GM21381 (cell line): ENCODE data around the gene SIRT1.
"Not testable (repeated sequence)": the region's sequence is repeated elsewhere in the genome, so short reads cannot be mapped to it uniquely, and the experiment has no call there.

Experiments used
- ATAC-seq: cut with Tn5 transposase; IDR thresholded peaks from one replicate; pipeline ENCODE4 v1.9.1; 2021; ENCODE audit warnings: mild to moderate bottlenecking, moderate library complexity; ENCODE audit not compliant: unreplicated experiment

Gene SIRT1

GRCh38 chr10:67955614-67956013 is 71.2 kb downstream of the SIRT1 start:
- ATAC-seq = no peak

DNA sequence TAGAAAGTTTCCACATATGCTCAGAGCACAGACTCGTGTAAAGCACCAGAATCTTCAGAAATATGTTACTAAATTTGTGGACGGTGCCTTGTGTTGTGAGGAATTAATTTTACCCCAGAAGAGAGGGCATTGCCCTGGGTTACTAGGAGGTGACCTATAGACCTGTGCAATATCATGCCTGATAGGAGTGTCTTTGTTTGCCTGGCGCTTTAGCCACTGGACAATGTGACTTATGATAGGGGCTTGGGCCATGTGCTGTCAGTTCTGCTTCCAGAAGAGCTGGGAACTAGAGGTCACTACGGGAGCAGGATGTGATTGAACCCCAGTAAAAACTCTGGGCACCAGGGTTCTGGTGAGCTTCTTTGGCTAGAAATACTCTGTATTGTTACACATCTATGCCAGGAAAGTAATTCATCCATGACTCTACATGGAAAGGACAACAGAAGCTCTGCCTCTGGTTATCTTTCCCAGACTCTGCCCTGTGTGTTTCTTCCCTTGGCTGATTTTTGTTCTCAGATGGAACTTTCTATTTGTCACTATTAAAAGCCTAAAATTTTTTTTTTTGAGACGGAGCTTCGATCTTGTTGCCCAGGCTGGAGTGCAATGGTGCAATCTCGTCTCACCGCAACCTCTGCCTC is 75.5 kb downstream of the SIRT1 start:
- no peak for ATAC-seq

DNA sequence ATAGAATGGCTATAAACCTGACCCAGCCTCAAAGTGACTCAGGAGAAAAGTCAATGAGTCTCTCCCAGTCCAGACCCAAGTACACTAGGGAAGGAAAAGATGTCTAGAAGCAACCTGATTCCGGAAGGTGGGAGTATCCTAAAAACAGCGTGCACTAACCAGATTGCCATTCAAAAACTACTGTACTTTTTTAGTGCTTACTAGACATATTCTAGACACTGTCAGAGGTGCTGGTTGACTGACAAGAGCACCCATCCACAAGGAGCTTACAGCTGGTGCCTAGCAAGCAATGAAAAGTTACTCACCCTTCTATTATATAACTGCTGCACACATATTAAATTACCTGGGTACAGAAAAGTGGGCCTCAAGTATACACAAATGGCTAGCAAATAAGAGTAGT is 81.0 kb downstream of the SIRT1 start:
- no peak for ATAC-seq

DNA sequence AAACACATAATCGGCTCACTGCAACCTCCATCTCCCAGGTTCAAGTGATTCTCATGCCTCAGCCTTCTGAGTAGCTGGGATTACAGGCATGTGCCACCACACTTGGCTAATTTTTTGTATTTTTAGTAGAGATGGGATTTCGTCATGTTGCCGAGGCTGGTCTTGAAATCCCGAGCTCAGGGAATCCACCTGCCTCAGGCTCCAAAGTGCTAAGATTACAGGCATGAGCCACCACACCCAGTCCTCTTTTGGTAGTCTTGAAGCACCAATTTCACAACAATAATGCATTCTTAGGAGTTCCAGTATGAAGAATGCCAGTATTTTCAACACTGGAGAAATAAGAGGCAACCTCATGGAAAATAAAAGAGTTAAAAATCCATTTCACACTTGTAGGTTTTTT is 81.6 kb downstream of the SIRT1 start:
- not testable (repeated sequence) for ATAC-seq
